GM18858 (cell line): Measurements from ENCODE around the gene CDC42BPA.
"Not testable (repeated sequence)": the region's sequence is repeated elsewhere in the genome, so short reads cannot be mapped to it uniquely, and the experiment has no call there.

ENCODE experiments used
- ATAC-seq: cut with Tn5 transposase; IDR thresholded peaks from one replicate; pipeline ENCODE4 v1.9.1; 2021; ENCODE audit not compliant: unreplicated experiment

CDC42BPA gene

GRCh38 chr1:226999579-226999978, 318.7 kb downstream of the CDC42BPA start:
- not testable (repeated sequence) for ATAC-seq

- ATAC-seq: peak; percentile 99
Observed at GRCh38 chr1:226995365-226996332, 322.6 kb downstream of the CDC42BPA start.

- no peak for ATAC-seq
Observed at GRCh38 chr1:226994586-226995364, 323.5 kb downstream of the CDC42BPA start.

- no peak for ATAC-seq
Observed at GRCh38 chr1:226993814-226994585, 324.3 kb downstream of the CDC42BPA start.

GRCh38 chr1:226991920-226992319, 326.4 kb downstream of the CDC42BPA start:
- no peak for ATAC-seq

- peak; percentile 66 for ATAC-seq
Observed at GRCh38 chr1:226990133-226990716, 328.1 kb downstream of the CDC42BPA start.

- ATAC-seq: no peak
Observed at GRCh38 chr1:226989085-226989920, 329.0 kb downstream of the CDC42BPA start.

- ATAC-seq: no peak
Observed at GRCh38 chr1:226988334-226988666, 330.0 kb downstream of the CDC42BPA start.

GRCh38 chr1:226987623-226988333, 330.5 kb downstream of the CDC42BPA start:
- ATAC-seq: no peak

- no peak for ATAC-seq
Observed at GRCh38 chr1:226987179-226987536, 331.1 kb downstream of the CDC42BPA start.

- no peak for ATAC-seq
Observed at GRCh38 chr1:226986496-226987178, 331.7 kb downstream of the CDC42BPA start.

- no peak for ATAC-seq
Observed at GRCh38 chr1:226985839-226986463, 332.3 kb downstream of the CDC42BPA start.

GRCh38 chr1:226985239-226985838, 333.0 kb downstream of the CDC42BPA start:
- ATAC-seq: no peak

GRCh38 chr1:226984521-226985238, 333.6 kb downstream of the CDC42BPA start:
- ATAC-seq: no peak

GRCh38 chr1:226983992-226984364, 334.3 kb downstream of the CDC42BPA start:
- ATAC-seq: no peak

- no peak for ATAC-seq
Observed at GRCh38 chr1:226983247-226983991, 334.9 kb downstream of the CDC42BPA start.
